ENCODE data around the gene ANKRD49.

ANKRD49 gene

DNA sequence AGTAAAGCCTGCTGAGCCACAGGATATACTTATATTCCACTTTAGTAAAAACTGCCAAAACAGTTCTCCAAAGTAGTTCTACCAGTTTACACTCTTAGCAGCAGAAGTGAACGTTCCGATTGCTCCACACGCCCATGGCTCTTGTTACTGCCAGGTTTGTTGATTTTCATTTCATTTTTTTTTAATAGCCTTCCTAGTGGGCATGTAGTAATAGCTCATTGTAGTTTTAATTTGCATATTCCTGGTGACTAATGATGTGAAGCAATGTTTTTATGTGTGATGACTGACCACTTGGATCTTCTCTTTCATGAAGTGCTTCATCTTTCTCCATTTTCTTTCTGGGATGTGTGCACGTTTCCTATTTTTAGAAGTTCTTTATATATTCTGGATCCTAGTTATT lies 13.7 kb downstream of the ANKRD49 start:
- Histone ChIP-seq H3K36me3 (ENCODE audit: control insufficient read depth, insufficient read depth, low read length) (no peaks in the 10 kb centered on the region), H3K27ac (ENCODE audit: low read depth, low read length) (no peak overlapping the region), H3K9ac (ENCODE audit: low read length) (no peak overlapping the region), H3K4me1 (ENCODE audit: control insufficient read depth, insufficient read depth, low read length) (no peaks in the 10 kb centered on the region), H3K27me3 (ENCODE audit: control insufficient read depth, insufficient read depth, low read length) (peaks cover 2% of the 10 kb centered on the region), H3K9me3 (ENCODE audit: control insufficient read depth, insufficient read depth, low read depth, low read length) (no peaks in the 10 kb centered on the region), H3K4me3 (ENCODE audit: low read depth, low read length) (no peak overlapping the region)

DNA sequence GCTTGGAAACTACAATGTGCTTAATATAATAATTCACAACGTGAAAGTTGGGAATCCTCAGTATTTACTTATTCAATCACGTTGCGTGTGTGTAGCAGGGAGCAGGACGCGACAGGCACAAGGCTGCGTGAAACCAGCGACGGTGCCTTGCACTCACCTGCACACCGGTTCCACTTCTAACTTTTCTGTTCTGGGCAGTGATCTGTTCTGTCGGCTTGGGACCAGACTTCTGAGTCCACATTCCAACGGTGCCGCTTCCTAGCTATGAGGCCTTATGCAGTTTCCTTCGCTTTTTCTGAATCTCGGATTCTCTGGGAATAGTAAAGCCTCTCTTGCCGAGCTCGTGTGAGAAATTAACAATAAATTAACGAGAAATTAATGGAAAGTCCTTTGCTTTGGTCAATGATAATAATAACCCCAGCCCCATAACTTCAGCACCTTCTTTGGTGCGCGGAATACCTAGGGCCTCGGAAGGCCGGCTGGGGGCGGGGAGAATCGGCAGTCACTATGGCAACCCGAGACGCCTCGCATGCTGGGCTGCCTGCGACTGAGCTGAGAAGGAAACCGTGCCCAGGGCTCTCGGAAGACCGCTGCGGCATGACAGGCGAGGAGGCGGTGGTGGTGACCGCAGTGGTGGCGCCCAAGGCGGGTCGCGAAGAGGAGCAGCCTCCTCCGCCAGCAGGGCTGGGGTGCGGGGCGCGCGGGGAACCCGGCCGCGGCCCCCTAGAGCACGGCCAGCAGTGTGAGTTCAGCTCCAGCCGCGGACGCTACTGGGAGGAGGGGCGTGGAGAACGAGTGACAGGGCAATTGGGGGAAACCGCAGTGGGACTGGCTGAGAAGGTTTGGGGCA lies 18.4 kb downstream of the ANKRD49 start, which contains the start of gene C11orf97:
TSS of gene C11orf97 (plus strand) at position 530 of the 850 bp plus-strand sequence. CDS start at position 598, 68 bp downstream.
- Histone ChIP-seq H3K27me3 (ENCODE audit: control insufficient read depth, insufficient read depth, low read length) (peaks cover 25% of the 10 kb centered on the region), H3K9ac (ENCODE audit: low read length) (no peak within 1 kb of the TSS), H3K27ac (ENCODE audit: low read depth, low read length) (no peak within 1 kb of the TSS), H3K4me1 (ENCODE audit: control insufficient read depth, insufficient read depth, low read length) (no peaks in the 10 kb centered on the region), H3K4me3 (ENCODE audit: low read depth, low read length) (peak within 1 kb of the TSS; percentile 57), H3K9me3 (ENCODE audit: control insufficient read depth, insufficient read depth, low read depth, low read length) (no peaks in the 10 kb centered on the region), H3K36me3 (ENCODE audit: control insufficient read depth, insufficient read depth, low read length) (no peaks in the 10 kb centered on the region)

DNA sequence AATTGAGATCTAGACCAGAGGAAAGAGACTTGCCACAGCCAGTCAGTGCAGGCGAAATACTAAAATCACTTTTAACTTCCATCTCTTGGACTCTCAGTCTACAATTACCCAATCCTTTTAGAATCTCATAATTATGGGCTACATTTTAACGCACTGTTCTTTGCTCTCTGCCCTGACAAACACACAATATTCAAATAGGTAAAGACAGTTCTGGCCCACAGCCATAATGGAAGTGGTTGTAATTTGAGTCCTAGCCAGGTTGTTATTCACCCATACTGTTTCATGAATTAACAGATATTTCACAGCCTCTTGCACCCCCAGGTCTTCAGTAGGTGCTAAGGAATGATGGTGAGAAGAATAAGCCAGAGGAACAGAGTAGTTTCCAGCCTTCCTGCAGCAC lies 19.3 kb downstream of the ANKRD49 start:
- Histone ChIP-seq H3K27me3 (ENCODE audit: control insufficient read depth, insufficient read depth, low read length) (peaks cover 25% of the 10 kb centered on the region), H3K9ac (ENCODE audit: low read length) (no peak overlapping the region), H3K27ac (ENCODE audit: low read depth, low read length) (no peak overlapping the region), H3K4me3 (ENCODE audit: low read depth, low read length) (no peak overlapping the region), H3K36me3 (ENCODE audit: control insufficient read depth, insufficient read depth, low read length) (no peaks in the 10 kb centered on the region), H3K9me3 (ENCODE audit: control insufficient read depth, insufficient read depth, low read depth, low read length) (no peaks in the 10 kb centered on the region), H3K4me1 (ENCODE audit: control insufficient read depth, insufficient read depth, low read length) (no peaks in the 10 kb centered on the region)

DNA sequence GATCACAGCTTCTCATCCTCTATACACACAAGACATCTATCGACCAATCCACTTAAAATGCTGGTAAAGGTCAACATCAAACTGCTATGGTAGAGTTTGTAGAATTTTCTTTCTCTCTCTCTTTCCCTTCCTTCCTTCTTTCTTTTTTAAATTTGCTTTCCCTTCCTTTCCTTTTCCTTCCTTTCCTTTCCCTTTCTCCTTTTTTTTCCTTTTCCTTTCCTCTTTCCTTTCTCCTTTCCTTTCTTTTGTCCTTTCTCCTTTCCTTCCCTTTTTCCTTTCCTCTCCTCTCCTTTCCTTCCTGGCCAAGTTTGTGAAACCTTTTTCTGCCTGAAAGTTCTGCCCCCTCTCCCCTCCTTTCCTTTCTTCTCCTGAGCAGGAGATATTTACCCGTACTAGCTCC lies 21.6 kb downstream of the ANKRD49 start:
- H3K9ac ChIP-seq (ENCODE audit: low read length) = no peak overlapping the region
- H3K4me1 ChIP-seq (ENCODE audit: control insufficient read depth, insufficient read depth, low read length) = no peaks in the 10 kb centered on the region
- no peaks in the 10 kb centered on the region for H3K9me3 ChIP-seq (ENCODE audit: control insufficient read depth, insufficient read depth, low read depth, low read length)
- no peak overlapping the region for H3K4me3 ChIP-seq (ENCODE audit: low read depth, low read length)
- no peak overlapping the region for H3K27ac ChIP-seq (ENCODE audit: low read depth, low read length)
- peaks cover 25% of the 10 kb centered on the region for H3K27me3 ChIP-seq (ENCODE audit: control insufficient read depth, insufficient read depth, low read length)
- H3K36me3 ChIP-seq (ENCODE audit: control insufficient read depth, insufficient read depth, low read length) = no peaks in the 10 kb centered on the region

DNA sequence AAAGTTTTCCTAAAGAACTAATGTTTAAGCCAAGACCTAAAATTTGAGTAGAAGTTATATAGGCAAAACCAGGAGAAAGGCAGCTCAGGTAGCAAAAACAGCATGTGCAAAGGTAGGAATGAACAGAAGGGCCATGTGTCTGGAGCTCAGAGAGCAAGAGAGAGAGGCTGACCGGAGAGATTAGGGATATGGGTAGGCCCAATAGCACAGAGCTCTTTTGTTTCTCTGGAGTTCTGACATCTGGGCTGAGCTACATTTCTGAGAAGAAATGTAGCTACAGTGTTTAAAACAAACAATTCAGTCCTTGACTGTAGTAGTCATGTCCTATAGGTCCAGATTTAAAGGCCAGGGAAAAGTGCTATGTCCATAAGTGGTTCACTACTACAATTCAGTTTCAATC lies 22.9 kb downstream of the ANKRD49 start:
- H3K9me3 ChIP-seq (ENCODE audit: control insufficient read depth, insufficient read depth, low read depth, low read length) = no peaks in the 10 kb centered on the region
- no peaks in the 10 kb centered on the region for H3K36me3 ChIP-seq (ENCODE audit: control insufficient read depth, insufficient read depth, low read length)
- H3K27me3 ChIP-seq (ENCODE audit: control insufficient read depth, insufficient read depth, low read length) = peaks cover 25% of the 10 kb centered on the region
- no peak overlapping the region for H3K4me3 ChIP-seq (ENCODE audit: low read depth, low read length)
- H3K4me1 ChIP-seq (ENCODE audit: control insufficient read depth, insufficient read depth, low read length) = no peaks in the 10 kb centered on the region
- no peak overlapping the region for H3K9ac ChIP-seq (ENCODE audit: low read length)
- H3K27ac ChIP-seq (ENCODE audit: low read depth, low read length) = no peak overlapping the region

DNA sequence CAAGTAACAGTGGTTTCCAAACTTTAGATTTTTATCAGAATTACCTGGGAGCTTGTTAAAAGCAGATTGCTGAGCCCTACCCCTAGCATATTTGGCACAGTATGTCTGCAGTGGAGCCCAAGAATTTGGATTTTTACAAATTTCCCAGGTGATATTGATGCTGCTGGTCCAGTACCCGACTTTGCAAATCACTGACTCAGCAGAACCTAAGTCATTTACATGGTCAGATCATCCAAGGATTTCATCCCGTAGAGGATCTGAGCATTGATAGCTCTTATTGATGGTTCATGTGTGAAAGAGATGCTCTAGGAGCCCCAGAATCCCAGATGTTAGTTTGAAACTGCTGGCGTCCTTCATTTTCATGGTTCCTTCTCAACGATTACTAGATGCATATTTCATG lies 24.5 kb downstream of the ANKRD49 start:
- H3K4me1 ChIP-seq (ENCODE audit: control insufficient read depth, insufficient read depth, low read length) = no peaks in the 10 kb centered on the region
- H3K27me3 ChIP-seq (ENCODE audit: control insufficient read depth, insufficient read depth, low read length) = peaks cover 15% of the 10 kb centered on the region
- no peak overlapping the region for H3K4me3 ChIP-seq (ENCODE audit: low read depth, low read length)
- H3K9ac ChIP-seq (ENCODE audit: low read length) = no peak overlapping the region
- H3K36me3 ChIP-seq (ENCODE audit: control insufficient read depth, insufficient read depth, low read length) = no peaks in the 10 kb centered on the region
- no peaks in the 10 kb centered on the region for H3K9me3 ChIP-seq (ENCODE audit: control insufficient read depth, insufficient read depth, low read depth, low read length)
- no peak overlapping the region for H3K27ac ChIP-seq (ENCODE audit: low read depth, low read length)

DNA sequence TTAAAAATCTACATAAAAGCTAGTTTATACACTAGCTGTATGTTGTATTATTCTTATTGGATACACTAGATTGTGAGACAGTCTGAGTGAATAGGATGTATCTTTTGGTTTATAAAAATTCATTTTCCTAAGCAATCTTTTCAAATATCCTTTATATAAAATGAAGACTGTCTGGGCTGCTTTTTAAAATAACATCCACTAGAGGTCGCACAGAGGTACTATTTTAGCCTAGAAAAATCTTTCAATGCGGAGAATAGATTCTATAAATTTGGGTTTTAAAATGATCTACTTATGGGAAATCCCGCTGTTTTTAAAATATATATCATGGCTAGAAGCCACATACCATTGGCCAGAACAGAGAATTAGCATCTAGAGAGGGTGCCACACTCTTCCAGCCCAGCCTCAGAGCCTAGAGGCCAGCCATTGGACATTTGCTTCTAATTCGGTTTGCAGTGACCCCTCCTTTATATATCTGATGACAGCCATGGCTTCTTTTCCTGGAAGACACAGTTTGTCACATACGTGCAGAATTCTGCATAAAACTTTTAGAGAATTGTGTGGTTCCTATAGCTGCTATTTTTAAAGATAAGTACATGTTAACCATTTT lies 25.8 kb downstream of the ANKRD49 start:
- Histone ChIP-seq H3K9ac (ENCODE audit: low read length) (no peak overlapping the region), H3K36me3 (ENCODE audit: control insufficient read depth, insufficient read depth, low read length) (no peaks in the 10 kb centered on the region), H3K9me3 (ENCODE audit: control insufficient read depth, insufficient read depth, low read depth, low read length) (no peaks in the 10 kb centered on the region), H3K27ac (ENCODE audit: low read depth, low read length) (no peak overlapping the region), H3K4me1 (ENCODE audit: control insufficient read depth, insufficient read depth, low read length) (no peaks in the 10 kb centered on the region), H3K4me3 (ENCODE audit: low read depth, low read length) (no peak overlapping the region), H3K27me3 (ENCODE audit: control insufficient read depth, insufficient read depth, low read length) (peaks cover 6% of the 10 kb centered on the region)

DNA sequence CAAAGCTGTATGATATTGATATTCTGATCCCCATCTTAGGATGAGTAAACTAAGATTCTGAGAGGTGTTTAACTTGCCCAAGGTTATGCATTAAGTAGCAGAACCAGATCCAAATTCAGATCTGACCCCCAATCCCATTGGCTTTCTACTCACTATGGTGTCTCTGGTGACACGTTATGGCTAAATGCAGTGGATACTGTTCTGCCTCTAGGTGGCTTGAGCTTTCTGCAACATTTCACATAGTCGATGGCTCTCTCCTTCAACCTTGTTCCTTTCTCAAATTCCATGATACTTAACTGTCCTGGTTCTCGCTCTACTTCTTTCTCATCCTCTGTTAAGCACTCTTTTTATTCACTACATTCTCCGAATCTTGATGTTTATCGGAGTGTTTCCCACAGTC lies 27.9 kb downstream of the ANKRD49 start:
- no peaks in the 10 kb centered on the region for H3K4me1 ChIP-seq (ENCODE audit: control insufficient read depth, insufficient read depth, low read length)
- no peak overlapping the region for H3K9ac ChIP-seq (ENCODE audit: low read length)
- no peak overlapping the region for H3K27ac ChIP-seq (ENCODE audit: low read depth, low read length)
- no peaks in the 10 kb centered on the region for H3K36me3 ChIP-seq (ENCODE audit: control insufficient read depth, insufficient read depth, low read length)
- peaks cover 2% of the 10 kb centered on the region for H3K27me3 ChIP-seq (ENCODE audit: control insufficient read depth, insufficient read depth, low read length)
- H3K4me3 ChIP-seq (ENCODE audit: low read depth, low read length) = no peak overlapping the region
- no peaks in the 10 kb centered on the region for H3K9me3 ChIP-seq (ENCODE audit: control insufficient read depth, insufficient read depth, low read depth, low read length)

DNA sequence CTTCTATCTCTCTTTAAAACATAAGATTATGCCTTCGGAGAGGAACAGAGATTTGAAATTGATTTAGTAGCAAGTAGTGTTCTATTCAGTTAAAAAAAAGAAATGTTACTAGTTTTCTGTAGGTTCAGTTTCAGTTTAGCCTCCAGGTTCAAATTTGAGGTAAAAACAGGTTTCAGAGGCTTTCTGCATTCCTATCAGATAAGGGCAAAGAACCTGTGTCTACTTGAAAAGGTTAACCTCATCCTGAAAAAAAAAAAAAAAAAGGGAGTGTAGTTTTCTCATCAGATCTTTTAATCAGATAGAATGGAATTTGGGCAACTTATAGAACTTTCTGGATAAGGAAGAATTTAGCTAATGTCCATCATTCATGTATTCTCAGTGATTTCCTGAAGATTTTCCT lies 30.6 kb downstream of the ANKRD49 start:
- no peak overlapping the region for H3K4me3 ChIP-seq (ENCODE audit: low read depth, low read length)
- H3K9me3 ChIP-seq (ENCODE audit: control insufficient read depth, insufficient read depth, low read depth, low read length) = no peaks in the 10 kb centered on the region
- no peak overlapping the region for H3K27ac ChIP-seq (ENCODE audit: low read depth, low read length)
- H3K36me3 ChIP-seq (ENCODE audit: control insufficient read depth, insufficient read depth, low read length) = no peaks in the 10 kb centered on the region
- H3K9ac ChIP-seq (ENCODE audit: low read length) = no peak overlapping the region
- H3K27me3 ChIP-seq (ENCODE audit: control insufficient read depth, insufficient read depth, low read length) = peaks cover 9% of the 10 kb centered on the region
- no peaks in the 10 kb centered on the region for H3K4me1 ChIP-seq (ENCODE audit: control insufficient read depth, insufficient read depth, low read length)

DNA sequence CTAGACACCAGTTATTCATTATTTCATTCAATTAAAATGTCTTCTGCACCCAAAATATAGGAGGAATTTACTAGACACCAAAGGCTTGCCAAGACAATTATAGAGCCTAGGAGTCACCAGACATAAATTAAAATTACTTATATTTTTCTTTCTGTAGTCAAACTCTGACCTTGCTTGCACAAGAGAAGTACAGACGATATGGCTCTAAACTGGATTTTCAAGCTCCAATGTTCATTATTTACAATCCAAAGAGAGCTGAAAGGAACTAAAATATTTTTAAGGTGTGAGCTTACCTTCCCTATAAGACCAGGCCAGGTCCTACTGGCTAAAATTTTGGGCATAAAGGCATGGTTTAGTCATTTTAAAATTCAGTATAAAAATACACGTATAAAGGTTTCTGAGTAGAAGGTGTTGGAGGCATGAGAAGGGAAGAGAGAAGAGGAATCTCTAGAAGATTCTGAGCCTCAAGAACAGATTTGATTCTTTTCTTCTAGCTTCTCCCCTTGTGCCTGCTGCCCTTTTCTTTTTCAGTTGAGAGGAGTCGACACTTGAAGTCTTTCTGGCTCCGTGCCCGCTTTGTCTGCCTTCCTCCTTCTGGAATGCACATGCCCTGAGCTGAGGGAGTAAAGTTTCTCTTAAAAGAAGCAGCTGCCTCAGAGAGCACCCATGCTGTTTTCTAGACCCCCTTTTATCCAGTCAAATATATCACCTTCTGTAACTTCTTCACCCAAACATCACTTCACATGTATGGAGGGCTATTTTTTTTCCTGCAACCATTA lies 32.0 kb downstream of the ANKRD49 start:
- Histone ChIP-seq H3K9me3 (ENCODE audit: control insufficient read depth, insufficient read depth, low read depth, low read length) (no peaks in the 10 kb centered on the region), H3K4me3 (ENCODE audit: low read depth, low read length) (no peak overlapping the region), H3K36me3 (ENCODE audit: control insufficient read depth, insufficient read depth, low read length) (no peaks in the 10 kb centered on the region), H3K27me3 (ENCODE audit: control insufficient read depth, insufficient read depth, low read length) (peaks cover 9% of the 10 kb centered on the region), H3K9ac (ENCODE audit: low read length) (no peak overlapping the region), H3K27ac (ENCODE audit: low read depth, low read length) (no peak overlapping the region), H3K4me1 (ENCODE audit: control insufficient read depth, insufficient read depth, low read length) (no peaks in the 10 kb centered on the region)

Measured in HUES6 (cell line).